ENCODE results near the gene LIMCH1.

The LIMCH1 gene

GRCh38 chr4:41533680-41534079 is 4.3 kb upstream of the LIMCH1 start:
- H3K36me3 ChIP-seq (ENCODE audit: control insufficient read depth, insufficient read depth, low read length) = no peaks in the 10 kb centered on the region
- TF ChIP-seq, protein P1, sequence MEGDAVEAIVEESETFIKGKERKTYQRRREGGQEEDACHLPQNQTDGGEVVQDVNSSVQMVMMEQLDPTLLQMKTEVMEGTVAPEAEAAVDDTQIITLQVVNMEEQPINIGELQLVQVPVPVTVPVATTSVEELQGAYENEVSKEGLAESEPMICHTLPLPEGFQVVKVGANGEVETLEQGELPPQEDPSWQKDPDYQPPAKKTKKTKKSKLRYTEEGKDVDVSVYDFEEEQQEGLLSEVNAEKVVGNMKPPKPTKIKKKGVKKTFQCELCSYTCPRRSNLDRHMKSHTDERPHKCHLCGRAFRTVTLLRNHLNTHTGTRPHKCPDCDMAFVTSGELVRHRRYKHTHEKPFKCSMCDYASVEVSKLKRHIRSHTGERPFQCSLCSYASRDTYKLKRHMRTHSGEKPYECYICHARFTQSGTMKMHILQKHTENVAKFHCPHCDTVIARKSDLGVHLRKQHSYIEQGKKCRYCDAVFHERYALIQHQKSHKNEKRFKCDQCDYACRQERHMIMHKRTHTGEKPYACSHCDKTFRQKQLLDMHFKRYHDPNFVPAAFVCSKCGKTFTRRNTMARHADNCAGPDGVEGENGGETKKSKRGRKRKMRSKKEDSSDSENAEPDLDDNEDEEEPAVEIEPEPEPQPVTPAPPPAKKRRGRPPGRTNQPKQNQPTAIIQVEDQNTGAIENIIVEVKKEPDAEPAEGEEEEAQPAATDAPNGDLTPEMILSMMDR (IDR thresholded peaks at IDR 0.05; ENCODE audit: insufficient read depth, low read length, poor library complexity, severe bottlenecking) = no peak
- no peak for DNase-seq (ENCODE audit: extremely low read depth, insufficient read length)

GRCh38 chr4:41534404-41534803 is 3.6 kb upstream of the LIMCH1 start:
- H3K4me3 ChIP-seq (replicated peaks; ENCODE audit: low read depth, low read length) = no peak overlapping the region
- H3K27me3 ChIP-seq (replicated peaks; ENCODE audit: control insufficient read depth, insufficient read depth, low read length) = no peaks in the 10 kb centered on the region; the same call in 1 of the 2 replicates
- TF ChIP-seq, protein P1 (IDR thresholded peaks at IDR 0.05; ENCODE audit: insufficient read depth, low read length, poor library complexity, severe bottlenecking) = no peak
- no peak for DNase-seq (ENCODE audit: extremely low read depth, insufficient read length)
- H3K36me3 ChIP-seq (ENCODE audit: control insufficient read depth, insufficient read depth, low read length) = no peaks in the 10 kb centered on the region

More at GRCh38 chr4:41533680-41534079, 4.3 kb upstream of the LIMCH1 start:
- no peak overlapping the region for H3K4me3 ChIP-seq (replicated peaks; ENCODE audit: low read depth, low read length)
- no peaks in the 10 kb centered on the region; the same call in 1 of the 2 replicates for H3K27me3 ChIP-seq (replicated peaks; ENCODE audit: control insufficient read depth, insufficient read depth, low read length)

GRCh38 chr4:41535911-41536371 is 2.0 kb upstream of the LIMCH1 start:
- no peaks in the 10 kb centered on the region for H3K36me3 ChIP-seq (ENCODE audit: control insufficient read depth, insufficient read depth, low read length)
- H3K27me3 ChIP-seq (replicated peaks; ENCODE audit: control insufficient read depth, insufficient read depth, low read length) = no peaks in the 10 kb centered on the region
- TF ChIP-seq, protein P1 (IDR thresholded peaks at IDR 0.05; ENCODE audit: insufficient read depth, low read length, poor library complexity, severe bottlenecking) = no peak
- no peak for DNase-seq (ENCODE audit: extremely low read depth, insufficient read length)
- no peak overlapping the region for H3K4me3 ChIP-seq (replicated peaks; ENCODE audit: low read depth, low read length)

DNA sequence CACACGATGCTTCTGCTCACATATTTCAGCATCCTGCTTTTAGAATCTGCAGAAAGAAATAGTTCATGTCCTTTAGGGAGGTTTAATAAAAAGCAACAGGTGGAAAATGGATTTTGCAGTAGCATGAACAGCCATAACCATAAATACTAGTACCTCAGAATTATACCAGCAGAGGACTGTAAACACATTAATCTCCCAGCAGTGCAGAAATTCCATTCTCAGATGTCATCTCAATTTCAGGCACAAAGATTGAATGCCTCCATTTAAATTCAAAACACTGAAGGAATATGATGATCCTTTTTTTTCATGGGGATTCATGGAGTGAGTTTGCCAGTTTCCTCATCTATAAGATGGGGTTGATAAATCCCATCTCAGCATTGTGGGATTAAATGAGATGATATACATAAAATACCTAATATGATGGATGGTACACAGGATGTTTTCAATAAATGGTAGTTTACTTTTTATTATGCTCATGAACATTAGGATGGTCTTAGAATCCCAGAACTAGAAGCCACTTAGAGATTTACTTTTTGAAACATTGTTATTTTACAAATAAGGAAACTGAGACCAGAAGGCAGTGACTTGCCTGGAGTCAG is 566 bp upstream of the LIMCH1 start:
- no peaks in the 10 kb centered on the region for H3K27me3 ChIP-seq (replicated peaks; ENCODE audit: control insufficient read depth, insufficient read depth, low read length)
- no peak overlapping the region for H3K4me3 ChIP-seq (replicated peaks; ENCODE audit: low read depth, low read length)
- no peaks in the 10 kb centered on the region for H3K36me3 ChIP-seq (ENCODE audit: control insufficient read depth, insufficient read depth, low read length)
- TF ChIP-seq, protein P1 (IDR thresholded peaks at IDR 0.05; ENCODE audit: insufficient read depth, low read length, poor library complexity, severe bottlenecking) = no peak
- DNase-seq (ENCODE audit: extremely low read depth, insufficient read length) = no peak

- no peaks in the 10 kb centered on the region for H3K27me3 ChIP-seq (replicated peaks; ENCODE audit: control insufficient read depth, insufficient read depth, low read length)
- H3K4me3 ChIP-seq (replicated peaks; ENCODE audit: low read depth, low read length) = no peak overlapping the region
- DNase-seq (ENCODE audit: extremely low read depth, insufficient read length) = no peak
- TF ChIP-seq, protein P1 (IDR thresholded peaks at IDR 0.05; ENCODE audit: insufficient read depth, low read length, poor library complexity, severe bottlenecking) = no peak
- H3K36me3 ChIP-seq (ENCODE audit: control insufficient read depth, insufficient read depth, low read length) = no peaks in the 10 kb centered on the region
Measured at GRCh38 chr4:41538887-41539498, 1.0 kb downstream of the LIMCH1 start.

Measured in GM06990 (cell line).